Measurements from ENCODE around the gene TCF19. TPM values are rescaled to one million over a fixed set of nuclear protein-coding genes. Genes with fewer than 3 reads are reported as not detected.

TCF19 gene
- total RNA-seq, 1 donor from 2014 or later: 5.6 TPM

DNA sequence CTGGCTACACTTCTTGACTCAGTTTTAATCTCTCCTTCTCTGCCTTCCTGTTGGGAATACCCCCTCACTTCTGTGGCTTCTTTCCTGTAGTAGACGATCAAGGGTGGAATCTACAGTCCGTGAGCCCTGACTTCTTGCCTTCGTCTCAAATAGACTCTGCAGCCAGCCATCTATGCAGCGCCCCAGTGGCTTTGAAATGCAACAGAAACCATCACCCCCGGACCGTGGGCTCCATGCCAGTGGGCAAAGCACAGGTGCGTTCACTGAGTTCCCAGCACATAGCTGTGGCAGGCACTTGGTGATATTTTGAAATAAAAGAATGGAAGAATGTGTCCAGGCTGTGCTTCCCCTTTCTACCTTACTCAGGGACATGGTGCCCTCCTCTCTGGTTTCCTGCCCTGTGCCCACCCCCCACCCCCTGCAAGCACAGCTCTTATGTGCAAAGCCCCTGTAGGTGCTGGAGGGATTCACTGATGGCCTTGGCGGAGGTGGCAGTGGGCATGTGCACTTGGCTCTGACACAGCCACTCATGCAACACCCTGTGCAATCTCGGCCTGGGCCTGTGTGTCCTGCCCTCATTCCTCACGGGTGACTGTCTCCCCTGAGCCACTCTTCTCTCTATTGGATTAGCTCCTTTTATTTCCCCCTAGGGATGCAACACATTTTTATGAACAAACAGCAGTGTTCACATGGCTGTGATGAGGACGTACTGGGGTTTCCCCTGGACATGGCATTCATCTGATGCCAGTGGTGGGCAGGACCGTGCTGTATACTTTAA is 32.6 kb upstream of the TCF19 start:
- intact Hi-C loops (cut with micrococcal nuclease): no loop called here
- ATAC-seq (peak; percentile 54), DNase-seq (peak; percentile 54)

- ATAC-seq (peak; percentile 36), DNase-seq (no peak)
- intact Hi-C loops (cut with micrococcal nuclease): no loop called here
These were observed 31.8 kb upstream of the TCF19 start for GRCh38 chr6:31126396-31127175.

GRCh38 chr6:31128093-31128676 is 30.2 kb upstream of the TCF19 start:
- intact Hi-C loops (cut with micrococcal nuclease): no loop called here
- ATAC-seq (peak; percentile 14), DNase-seq (peak; percentile 68)

GRCh38 chr6:31129130-31129529 is 29.3 kb upstream of the TCF19 start:
- no peak for ATAC-seq
- intact Hi-C loops (cut with micrococcal nuclease): no loop called here
- no peak for DNase-seq

GRCh38 chr6:31130751-31131150 is 27.6 kb upstream of the TCF19 start:
- DNase-seq (no peak), ATAC-seq (no peak)
- intact Hi-C loops (cut with micrococcal nuclease): no loop called here

GRCh38 chr6:31131595-31131994 is 26.8 kb upstream of the TCF19 start:
- intact Hi-C loops (cut with micrococcal nuclease): no loop called here
- no peak for DNase-seq

GRCh38 chr6:31132806-31133205 is 25.6 kb upstream of the TCF19 start:
- DNase-seq (no peak), ATAC-seq (no peak)
- intact Hi-C loops (cut with micrococcal nuclease): no loop called here

More at GRCh38 chr6:31131595-31131994, 26.8 kb upstream of the TCF19 start:
- ATAC-seq: no peak

DNA sequence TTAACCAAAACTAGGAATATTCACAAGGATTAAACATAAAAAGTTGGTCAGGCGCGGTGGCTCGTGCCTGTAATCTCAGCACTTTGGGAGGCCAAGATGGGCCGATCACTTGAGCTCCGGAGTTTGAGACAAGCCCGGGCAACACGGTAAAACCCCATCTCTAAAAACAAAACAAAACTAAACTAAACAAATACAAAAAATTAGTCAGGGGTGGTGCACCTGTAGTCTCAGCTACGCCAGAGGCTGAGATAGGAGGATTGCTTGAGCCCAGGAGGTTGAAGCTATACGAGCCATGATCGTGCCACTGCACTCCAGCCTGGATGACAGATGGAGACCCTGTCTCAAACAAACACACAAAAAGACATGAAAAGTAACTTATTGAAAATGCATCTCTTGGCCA is 22.7 kb upstream of the TCF19 start:
- ATAC-seq (no peak), DNase-seq (no peak)
- intact Hi-C loops (cut with micrococcal nuclease): loop anchor here (5.0 kb wide), 2 partner anchors 57 to 232 kb away; no protein-coding TSS in a partner anchor

DNA sequence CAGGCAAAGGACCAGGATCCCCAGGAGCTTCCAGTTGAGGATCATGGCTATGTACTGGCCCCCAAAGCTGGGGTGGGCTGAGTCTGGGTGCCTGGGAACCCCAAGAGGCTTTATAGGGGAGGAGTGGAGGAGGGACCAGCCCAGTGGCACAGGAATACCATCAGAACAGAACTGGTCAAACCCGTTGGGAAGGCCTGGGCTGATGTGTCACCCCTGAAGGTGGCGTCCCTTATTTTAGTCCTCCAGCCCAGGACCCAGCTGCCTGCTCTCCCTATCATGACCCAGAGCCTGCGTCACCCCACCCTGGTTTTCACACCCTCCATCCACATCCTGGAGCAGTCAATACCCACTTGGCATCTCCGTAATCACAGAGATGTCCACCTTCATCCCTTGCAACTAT is 19.4 kb upstream of the TCF19 start, which contains the start of gene PSORS1C2:
PSORS1C2 (minus strand) TSS at position 85 of the 400 bp plus-strand sequence; CDS start at position 45, 40 bp downstream.
- DNase-seq (no peak), ATAC-seq (no peak)
- intact Hi-C loops (cut with micrococcal nuclease): loop anchor here (5.0 kb wide), 2 partner anchors 53 to 228 kb away; no protein-coding TSS in a partner anchor

GRCh38 chr6:31139599-31139998 is 18.8 kb upstream of the TCF19 start:
- intact Hi-C loops (cut with micrococcal nuclease): loop anchor here (5.0 kb wide), 2 partner anchors 53 to 228 kb away; no protein-coding TSS in a partner anchor
- DNase-seq (no peak), ATAC-seq (no peak)

GRCh38 chr6:31140643-31141042 is 17.7 kb upstream of the TCF19 start:
- ATAC-seq: no peak
- intact Hi-C loops (cut with micrococcal nuclease): no loop called here

DNA sequence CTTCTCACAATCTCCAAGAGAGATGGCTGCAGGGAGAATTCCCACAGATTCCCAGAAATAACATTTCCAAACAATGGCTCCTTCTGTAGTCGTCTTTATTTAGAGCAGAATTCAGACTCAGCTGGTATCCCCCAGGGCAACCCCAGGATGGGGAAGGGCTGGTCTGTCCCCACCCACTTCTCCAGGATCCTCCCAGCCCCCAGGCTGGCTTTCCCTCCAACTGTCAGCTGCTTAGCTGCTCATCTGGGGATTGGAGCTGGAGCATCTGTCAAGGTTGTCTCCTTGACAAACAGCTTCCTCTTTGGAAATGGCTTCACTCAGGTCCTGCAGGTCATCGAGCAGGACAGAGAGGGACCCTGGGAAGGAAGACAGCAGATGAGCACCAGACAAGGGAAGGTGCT is 16.0 kb upstream of the TCF19 start:
- ATAC-seq (peak; percentile 58), DNase-seq (no peak)
- intact Hi-C loops (cut with micrococcal nuclease): no loop called here

More at GRCh38 chr6:31140643-31141042, 17.7 kb upstream of the TCF19 start:
- no peak for DNase-seq

DNA sequence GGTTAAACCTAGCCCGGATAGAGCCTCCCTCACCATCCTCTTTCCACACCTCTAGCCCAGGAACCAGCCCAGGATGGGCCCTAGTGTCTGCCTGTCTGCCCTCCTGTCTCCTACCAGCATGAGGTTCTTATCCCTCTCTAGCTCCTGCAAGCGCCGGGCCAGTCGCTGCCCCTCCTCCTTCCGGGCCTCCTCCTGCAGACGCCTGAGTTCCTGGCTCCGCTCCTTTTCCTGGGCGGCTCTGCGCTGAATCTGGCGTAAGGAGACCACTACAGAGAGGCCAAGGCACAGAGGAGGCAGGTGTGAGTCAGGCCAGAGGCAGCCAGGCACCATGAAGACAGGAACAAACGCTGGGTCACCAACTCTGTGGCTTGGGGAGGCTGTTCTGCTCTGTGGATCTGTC is 15.2 kb upstream of the TCF19 start:
- DNase-seq (peak; percentile 80), ATAC-seq (peak; percentile 90)
- intact Hi-C loops (cut with micrococcal nuclease): no loop called here

DNA sequence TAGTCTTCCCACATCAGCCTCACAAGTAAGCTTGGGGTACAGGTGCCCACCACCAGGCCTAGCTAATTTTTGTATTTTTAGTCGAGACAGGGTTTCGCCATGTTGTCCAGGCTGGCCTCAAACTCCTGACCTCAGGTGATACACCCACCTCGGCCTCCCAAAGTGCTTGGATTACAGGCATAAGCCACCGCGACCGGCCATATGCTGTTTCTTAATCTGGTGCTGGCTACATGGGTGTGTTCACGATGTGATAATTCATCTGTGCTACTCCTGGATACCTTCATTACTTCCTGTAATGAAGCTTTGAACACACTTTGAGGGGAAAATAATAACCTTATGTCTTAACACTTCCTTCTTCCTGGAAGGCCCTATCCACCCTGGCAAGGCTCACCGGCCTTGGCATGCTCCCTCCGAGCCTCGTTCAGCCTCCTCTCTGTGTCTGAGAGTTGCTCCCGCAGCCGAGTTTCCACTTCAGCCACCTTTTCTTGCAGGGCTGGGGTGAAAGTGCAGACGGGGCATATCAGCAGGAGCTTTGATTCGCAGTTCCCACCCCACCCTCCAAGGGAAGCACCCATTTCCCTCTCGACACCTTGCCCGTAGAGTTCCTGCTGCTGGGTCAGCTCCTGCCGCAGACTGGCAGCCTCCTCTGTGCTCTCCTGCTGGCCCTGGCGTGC is 14.0 kb upstream of the TCF19 start:
- intact Hi-C loops (cut with micrococcal nuclease): no loop called here
- no peak for ATAC-seq
- no peak for DNase-seq

GRCh38 chr6:31144970-31145340 is 13.4 kb upstream of the TCF19 start:
- intact Hi-C loops (cut with micrococcal nuclease): no loop called here
- ATAC-seq: no peak
- no peak for DNase-seq

GRCh38 chr6:31145386-31145785 is 13.0 kb upstream of the TCF19 start:
- DNase-seq: no peak
- intact Hi-C loops (cut with micrococcal nuclease): no loop called here
- ATAC-seq: no peak

DNA sequence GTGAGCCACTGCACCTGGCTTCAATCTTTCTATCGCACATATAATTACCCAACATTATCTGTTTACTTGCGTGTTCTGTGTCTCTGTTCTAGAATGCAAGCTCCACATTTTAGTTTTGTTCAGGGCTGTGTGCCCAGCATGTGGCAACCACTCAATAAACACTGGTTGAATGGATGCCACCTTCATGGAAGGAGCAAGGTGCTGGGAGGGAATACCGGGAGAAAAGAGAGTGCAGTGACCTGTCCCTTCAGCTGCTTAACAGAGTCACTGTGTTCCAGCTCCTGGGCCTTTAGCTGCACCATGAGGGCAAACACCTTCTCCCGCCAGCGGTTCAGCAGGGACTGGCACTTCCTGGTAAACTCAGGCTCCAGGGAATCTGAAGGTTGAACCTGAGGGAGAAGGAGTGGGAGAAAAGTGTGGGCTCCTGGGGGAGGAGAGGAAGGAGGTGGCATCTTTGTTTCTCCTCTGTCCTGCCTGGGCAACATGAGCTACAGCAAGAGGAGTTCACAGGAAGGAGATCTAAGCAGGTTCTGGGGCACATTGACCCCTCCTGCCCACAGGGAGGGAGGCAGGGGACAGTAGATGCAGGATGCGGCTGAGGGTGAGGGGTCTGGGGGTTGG is 8.5 kb upstream of the TCF19 start:
- ATAC-seq: no peak
- intact Hi-C loops (cut with micrococcal nuclease): no loop called here
- no peak for DNase-seq

GRCh38 chr6:31152781-31153180 is 5.6 kb upstream of the TCF19 start:
- no peak for ATAC-seq
- DNase-seq: no peak
- intact Hi-C loops (cut with micrococcal nuclease): no loop called here

- intact Hi-C loops (cut with micrococcal nuclease): no loop called here
- DNase-seq (no peak), ATAC-seq (no peak)
These were observed 4.0 kb upstream of the TCF19 start for GRCh38 chr6:31154436-31154835.

Measured in left ventricle myocardium superior (tissue), 1 donor.